Hepatocyte (in vitro differentiated cells): ENCODE measurements around the gene RLF. TPM values are rescaled to one million over a fixed set of nuclear protein-coding genes. Genes with fewer than 3 reads are reported as not detected.

Experiments used
- DNase-seq: peaks from one replicate; pipeline ENCODE4 v3.0.0-alpha.2; 2016; ENCODE audit warnings: low spot score
- H2AFZ ChIP-seq: fragments of 200-600 bp; sonication (generic); 2 replicates; pipeline ENCODE4 v1.6.0; 2016; ENCODE audit warnings: antibody characterized with exemption, mild to moderate bottlenecking
- H3K27ac ChIP-seq: fragments of 200-600 bp; sonication (generic); 2 replicates; pipeline ENCODE4 v1.5.1; 2016; ENCODE audit warnings: mild to moderate bottlenecking
- H3K27me3 ChIP-seq: fragments of 200-600 bp; sonication (generic); 2 replicates; pipeline ENCODE4 v1.6.1; 2016
- H3K36me3 ChIP-seq: fragments of 200-600 bp; sonication (generic); replicated peaks from 2 replicates; pipeline ENCODE4 v1.5.1; 2016; ENCODE audit warnings: low read depth; ENCODE audit not compliant: insufficient read depth
- H3K4me1 ChIP-seq: fragments of 200-600 bp; sonication (generic); 2 replicates; pipeline ENCODE4 v1.5.1; 2016; ENCODE audit warnings: mild to moderate bottlenecking, moderate library complexity; ENCODE audit not compliant: insufficient read depth
- H3K4me2 ChIP-seq: fragments of 200-600 bp; sonication (generic); 2 replicates; pipeline ENCODE4 v1.6.0; 2016
- H3K4me3 ChIP-seq: fragments of 200-600 bp; sonication (generic); 2 replicates; pipeline ENCODE4 v1.5.1; 2016; ENCODE audit warnings: mild to moderate bottlenecking
- H3K79me2 ChIP-seq: fragments of 200-600 bp; sonication (generic); 2 replicates; pipeline ENCODE4 v1.6.0; 2017; ENCODE audit warnings: mild to moderate bottlenecking
- H3K9me2 ChIP-seq: fragments of 200-600 bp; sonication (generic); replicated peaks from 2 replicates; pipeline ENCODE4 v1.6.0; 2017; ENCODE audit warnings: mild to moderate bottlenecking; ENCODE audit not compliant: insufficient read depth
- H3K9me3 ChIP-seq: fragments of 200-600 bp; sonication (generic); 2 replicates; pipeline ENCODE4 v1.5.1; 2016; ENCODE audit warnings: low read depth, mild to moderate bottlenecking
- H4K20me1 ChIP-seq: fragments of 200-600 bp; sonication (generic); 2 replicates; pipeline ENCODE4 v1.6.0; 2016; ENCODE audit warnings: mild to moderate bottlenecking; ENCODE audit not compliant: insufficient read depth, poor library complexity, severe bottlenecking
- CTCF ChIP-seq: fragments of 200-600 bp; sonication (generic); IDR thresholded peaks from 2 replicates; pipeline ENCODE4 v1.5.1; 2016; ENCODE audit warnings: antibody characterized with exemption, mild to moderate bottlenecking; ENCODE audit not compliant: poor library complexity
- EZH2 ChIP-seq: fragments of 200-600 bp; sonication (generic); IDR thresholded peaks from 2 replicates; pipeline ENCODE4 v1.6.1; 2016; ENCODE audit warnings: antibody characterized with exemption, mild to moderate bottlenecking, borderline replicate concordance
- EZH2phosphoT487 ChIP-seq: fragments of 200-600 bp; sonication (generic); IDR thresholded peaks from one replicate; pipeline ENCODE4 v1.6.1; 2018; ENCODE audit warnings: antibody characterized with exemption, mild to moderate bottlenecking, low read depth, moderate library complexity; ENCODE audit not compliant: unreplicated experiment, severe bottlenecking
- WGBS: methylation state at CpG from one replicate; pipeline ENCODE4 v1.1.6; 2016; ENCODE audit warnings: low lambda C conversion rate; ENCODE audit errors: missing lambda C conversion rate; 5-methylcytosine and 5-hydroxymethylcytosine counted together
- polyA plus RNA-seq: library from polyadenylated mRNA; unstranded; fragments of >200 nt; fragmentation: Nextera tagmentation; extraction: Ambion mirVana; gene quantifications from 2 replicates; pipeline ENCODE4 v1.2.1, GENCODE V29; 2016
- total RNA-seq: library from RNA; depleted of rRNA; stranded (reverse); fragments of >200 nt; gene quantifications from 2 replicates; pipeline ENCODE4 v1.2.3, GENCODE V29; 2014

RLF gene
- total and polyA plus RNA-seq, 2 experiments from 2014 or later: 3.9 to 18.8 TPM

GRCh38 chr1:40240390-40240789 is 79.2 kb downstream of the RLF start:
- no peak overlapping the region for H3K4me3 ChIP-seq
- TF ChIP-seq EZH2phosphoT487 (no peak), EZH2 (no peak), CTCF (no peak)

DNA sequence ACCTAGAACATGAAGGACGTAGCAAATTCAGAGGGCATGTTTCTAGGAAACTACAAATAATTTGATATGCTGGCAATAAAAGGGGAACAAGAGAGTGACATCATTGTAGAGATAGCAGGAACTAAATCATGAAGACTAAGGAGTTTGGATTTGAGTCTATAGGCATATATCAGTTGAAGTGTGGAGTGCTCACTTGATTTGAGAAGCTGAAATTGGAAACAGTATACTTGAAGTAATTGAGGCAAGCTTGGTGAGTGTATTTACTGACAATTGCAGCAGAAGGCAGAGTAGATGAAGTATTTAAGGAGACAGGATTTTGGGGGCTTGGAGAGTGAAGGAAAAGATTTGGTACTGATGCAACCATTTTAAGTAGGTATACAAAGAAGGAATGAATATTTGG is 80.2 kb downstream of the RLF start:
- no peaks in the 10 kb centered on the region for H3K79me2 ChIP-seq
- H2AFZ ChIP-seq: no peak overlapping the region
- H3K27me3 ChIP-seq: no peaks in the 10 kb centered on the region
- no peaks in the 10 kb centered on the region for H3K9me3 ChIP-seq
- H3K4me2 ChIP-seq: no peak overlapping the region
- no peaks in the 10 kb centered on the region for H4K20me1 ChIP-seq
- H3K27ac ChIP-seq: no peak overlapping the region
- DNase-seq: no peak
- TF ChIP-seq CTCF (no peak), EZH2phosphoT487 (no peak), EZH2 (no peak)
- no peaks in the 10 kb centered on the region for H3K4me1 ChIP-seq
- 92% methylated on average over 1 of the region's 1 CpG for WGBS
- no peak overlapping the region for H3K4me3 ChIP-seq
- no peaks in the 10 kb centered on the region for H3K36me3 ChIP-seq
- no peaks in the 10 kb centered on the region for H3K9me2 ChIP-seq

More at GRCh38 chr1:40240390-40240789, 79.2 kb downstream of the RLF start:
- no peak for DNase-seq
- Histone ChIP-seq H3K4me2 (no peak overlapping the region), H3K79me2 (no peaks in the 10 kb centered on the region), H3K9me2 (no peaks in the 10 kb centered on the region), H3K4me1 (no peaks in the 10 kb centered on the region), H2AFZ (no peak overlapping the region), H3K27ac (no peak overlapping the region), H4K20me1 (no peaks in the 10 kb centered on the region), H3K36me3 (no peaks in the 10 kb centered on the region), H3K9me3 (no peaks in the 10 kb centered on the region), H3K27me3 (no peaks in the 10 kb centered on the region)
- WGBS: 96% methylated on average over 2 of the region's 2 CpGs

DNA sequence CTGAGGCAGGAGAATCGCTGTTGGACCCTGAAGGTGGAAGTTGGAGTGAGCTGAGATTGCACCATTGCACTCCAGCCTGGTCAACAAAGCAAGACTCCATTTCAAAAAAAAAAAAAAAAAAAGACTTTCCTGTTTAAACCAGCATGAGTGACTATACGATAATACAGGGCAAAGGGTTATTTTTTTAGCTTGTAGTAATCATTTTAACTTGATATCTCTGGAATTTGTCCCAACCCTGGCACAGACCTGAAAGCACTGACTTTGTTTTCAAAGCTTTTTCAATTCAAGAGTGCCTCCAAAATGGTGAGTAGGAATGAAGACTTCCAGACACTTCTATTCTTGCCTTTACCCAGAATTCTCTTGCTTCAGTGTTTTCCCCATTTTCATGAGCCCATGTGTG is 82.2 kb downstream of the RLF start:
- Histone ChIP-seq H4K20me1 (no peaks in the 10 kb centered on the region), H3K79me2 (no peaks in the 10 kb centered on the region), H3K36me3 (no peaks in the 10 kb centered on the region), H3K27me3 (no peaks in the 10 kb centered on the region), H3K4me2 (no peak overlapping the region), H3K9me2 (no peaks in the 10 kb centered on the region), H3K27ac (peak overlapping the region; percentile 45), H2AFZ (no peak overlapping the region), H3K4me3 (no peak overlapping the region), H3K4me1 (peaks cover 9% of the 10 kb centered on the region), H3K9me3 (no peaks in the 10 kb centered on the region)
- no peak for DNase-seq
- WGBS: 71% methylated on average over 2 of the region's 2 CpGs
- TF ChIP-seq CTCF: no peak
- TF ChIP-seq EZH2phosphoT487: no peak
- TF ChIP-seq EZH2: no peak

DNA sequence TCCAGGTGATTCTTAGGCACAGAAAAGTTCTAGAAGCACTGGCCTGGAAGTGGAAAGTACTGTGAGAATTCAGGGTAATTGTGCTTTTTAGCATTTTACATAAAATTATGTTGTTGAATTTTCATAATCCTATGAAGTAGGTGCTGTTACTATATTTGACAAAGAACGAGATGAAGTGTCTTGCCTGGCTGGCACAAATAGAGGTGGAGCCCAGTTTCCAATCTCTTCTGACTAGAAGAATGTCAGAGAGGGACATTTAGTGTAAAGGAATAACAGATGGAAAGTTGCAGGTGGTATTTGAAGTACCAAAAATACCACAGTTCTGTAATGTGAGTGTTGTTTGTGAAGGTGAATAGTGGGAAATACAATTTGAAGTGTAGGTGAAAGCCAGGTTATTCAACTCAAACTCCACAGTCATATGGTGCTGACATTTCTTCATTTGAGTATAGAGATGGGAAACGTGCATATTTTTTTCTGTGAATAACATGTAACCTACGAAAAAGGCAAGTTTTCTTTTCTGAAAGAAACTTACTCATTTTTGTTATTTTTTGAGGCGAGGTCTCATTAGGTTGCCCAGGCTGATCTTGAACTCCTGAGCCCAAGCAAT is 83.1 kb downstream of the RLF start:
- no peak overlapping the region for H3K4me3 ChIP-seq
- DNase-seq: no peak
- no peaks in the 10 kb centered on the region for H3K79me2 ChIP-seq
- WGBS: 86% methylated on average over 4 of the region's 4 CpGs
- H3K4me1 ChIP-seq: peaks cover 9% of the 10 kb centered on the region
- H3K9me2 ChIP-seq: no peaks in the 10 kb centered on the region
- H3K36me3 ChIP-seq: no peaks in the 10 kb centered on the region
- H3K27me3 ChIP-seq: no peaks in the 10 kb centered on the region
- H3K4me2 ChIP-seq: no peak overlapping the region
- no peaks in the 10 kb centered on the region for H4K20me1 ChIP-seq
- TF ChIP-seq EZH2: no peak
- no peak for TF ChIP-seq CTCF
- TF ChIP-seq EZH2phosphoT487: no peak
- H3K9me3 ChIP-seq: no peaks in the 10 kb centered on the region
- no peak overlapping the region for H3K27ac ChIP-seq
- no peak overlapping the region for H2AFZ ChIP-seq
